OCI-LY3 (cell line): ENCODE measurements around the gene TMEFF2.

ENCODE experiments used
- CTCF ChIP-seq: fragments of 200-600, 300-600 bp; sonication (generic); IDR thresholded peaks from 2 replicates; pipeline ENCODE4 v1.5.1; 2014; ENCODE audit warnings: antibody characterized with exemption, low read length, low read depth
- EZH2phosphoT487 ChIP-seq: fragments of 200-600 bp; shearing (Covaris generic); IDR thresholded peaks from 2 replicates; pipeline ENCODE4 v1.6.1; 2018; ENCODE audit warnings: antibody characterized with exemption, mixed run types, low read depth

GRCh38 chr2:192099742-192100141 lies 95.0 kb downstream of the TMEFF2 start:
- no peak for TF ChIP-seq CTCF
- no peak for TF ChIP-seq EZH2phosphoT487
